Measurements from ENCODE around the gene KIF2C.
"Not testable (repeated sequence)": the region's sequence is repeated elsewhere in the genome, so short reads cannot be mapped to it uniquely, and the experiment has no call there.

Gene KIF2C

DNA sequence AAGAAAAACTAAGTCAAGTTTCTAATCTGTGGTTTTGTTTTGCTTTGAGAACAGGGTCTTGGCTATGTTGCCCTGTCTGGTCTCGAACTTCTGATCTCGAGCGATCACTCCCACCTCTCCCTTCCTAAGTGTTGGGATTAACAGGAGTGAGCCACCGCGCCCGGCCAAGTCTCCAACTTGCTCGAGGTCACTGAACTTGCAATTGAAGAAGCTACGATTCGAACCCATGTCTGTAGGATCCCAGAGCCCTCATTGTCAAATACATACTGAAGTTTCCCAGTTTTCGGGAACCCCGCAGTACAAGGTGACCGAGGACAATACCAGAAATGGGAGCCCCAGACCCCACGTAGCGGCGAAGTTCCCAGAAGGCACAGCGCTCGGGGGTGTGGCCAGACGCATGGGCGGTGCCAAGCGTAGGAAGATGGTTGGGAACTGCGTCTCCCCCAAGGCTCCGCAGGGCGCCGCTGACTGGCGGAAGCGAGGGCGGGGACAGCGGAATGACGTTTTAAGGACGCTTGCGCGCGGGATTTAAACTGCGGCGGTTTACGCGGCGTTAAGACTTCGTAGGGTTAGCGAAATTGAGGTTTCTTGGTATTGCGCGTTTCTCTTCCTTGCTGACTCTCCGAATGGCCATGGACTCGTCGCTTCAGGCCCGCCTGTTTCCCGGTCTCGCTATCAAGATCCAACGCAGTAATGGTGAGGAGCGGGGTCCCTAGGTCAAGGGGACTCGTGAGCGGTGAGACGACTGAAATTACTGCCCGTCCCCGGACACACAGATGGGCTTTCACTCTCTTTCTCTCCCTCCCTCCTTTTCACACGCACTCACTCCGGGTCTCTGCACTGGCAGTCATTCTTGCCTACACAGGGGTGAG is at the start of gene KIF2C:
KIF2C (plus strand) TSS at position 531 of the 872 bp plus-strand sequence; CDS start at position 627, 96 bp downstream.
- DNase-seq = peak; percentile 99

DNA sequence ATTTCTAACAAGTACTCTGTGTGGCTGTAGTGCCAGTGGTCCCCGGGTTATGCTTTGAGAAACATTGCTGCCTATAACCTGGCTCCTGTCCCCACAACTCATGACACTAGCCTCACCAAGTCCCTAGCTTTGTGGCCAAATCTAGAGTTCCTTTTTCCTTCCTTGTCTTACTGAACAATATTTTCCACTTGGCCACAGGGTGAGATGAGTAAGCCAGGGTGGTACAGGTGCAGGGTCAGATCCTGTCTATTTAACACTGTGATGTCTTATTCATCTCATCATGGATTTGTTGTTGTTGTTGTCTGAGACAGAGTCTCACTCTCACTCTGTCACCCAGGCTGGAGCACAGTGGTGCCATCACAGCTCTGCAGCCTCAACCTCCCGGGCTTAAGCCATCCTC is 46.5 kb upstream of the KIF2C start:
- DNase-seq = no peak

DNA sequence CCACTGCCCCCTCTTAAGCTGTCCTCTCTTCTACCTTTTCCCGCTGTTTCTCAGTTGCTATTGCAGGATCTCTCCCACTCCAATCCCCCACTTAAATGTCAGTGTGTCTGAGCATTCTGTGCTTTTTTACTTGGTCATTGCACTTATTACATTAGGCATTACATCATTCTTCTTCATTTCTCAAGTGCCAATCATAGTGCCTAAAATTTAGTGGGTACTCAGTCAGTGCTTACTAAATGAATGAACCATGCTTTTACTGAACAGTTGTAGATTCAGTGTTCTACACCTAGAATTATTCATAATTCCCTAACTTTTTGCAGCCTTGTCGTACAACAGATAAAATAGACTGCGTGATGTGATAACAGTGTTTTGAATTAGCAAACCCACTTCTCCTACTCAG is 45.7 kb upstream of the KIF2C start:
- DNase-seq = no peak

DNA sequence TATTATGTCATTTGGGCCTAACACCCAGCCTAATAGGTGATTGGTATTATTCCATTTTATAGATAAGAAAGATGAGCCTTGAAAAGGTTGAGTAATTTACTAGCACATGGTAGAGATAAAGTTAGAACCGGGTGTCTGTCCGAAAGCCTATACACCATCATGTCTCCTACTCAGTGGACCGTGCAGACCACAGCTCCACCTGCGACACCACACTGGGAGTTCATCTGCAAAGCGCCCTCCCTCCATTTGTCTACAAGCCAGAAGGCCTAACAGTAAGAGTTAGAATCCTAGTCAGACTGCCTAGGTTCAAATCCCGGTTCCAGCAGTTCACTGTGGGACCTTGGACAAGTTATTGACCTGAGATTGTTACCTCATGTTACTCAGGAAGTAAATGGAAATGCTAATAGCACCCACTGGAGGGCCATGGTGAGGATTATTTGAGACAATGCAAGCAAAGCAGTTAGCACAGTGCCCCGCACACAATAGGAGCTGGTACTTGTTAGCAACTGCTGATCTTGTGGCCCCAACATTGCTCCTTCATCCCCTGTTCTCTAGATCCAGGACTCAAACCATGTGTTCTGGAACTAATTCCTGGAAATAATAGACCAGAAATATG is 44.7 kb upstream of the KIF2C start:
- DNase-seq = no peak

DNA sequence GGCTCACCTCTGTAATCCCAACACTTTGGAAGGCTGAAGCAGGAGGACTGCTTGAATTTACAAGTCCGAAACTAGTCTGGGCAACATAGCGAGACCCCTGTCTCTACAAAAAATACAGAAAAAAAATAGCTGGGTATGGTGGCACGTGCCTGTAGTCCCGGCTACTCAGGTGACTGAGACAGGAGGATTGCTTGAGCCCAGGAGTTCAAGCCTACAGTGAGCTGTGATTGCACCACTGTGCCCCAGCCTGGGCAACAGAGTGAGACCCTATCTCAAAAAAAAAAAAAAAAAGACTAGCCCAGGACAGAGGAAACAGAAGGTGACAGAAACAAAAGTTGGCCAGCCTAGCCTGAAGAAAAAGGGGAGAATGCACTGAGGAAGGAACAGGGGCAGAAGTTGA is 44.0 kb upstream of the KIF2C start:
- DNase-seq = no peak

DNA sequence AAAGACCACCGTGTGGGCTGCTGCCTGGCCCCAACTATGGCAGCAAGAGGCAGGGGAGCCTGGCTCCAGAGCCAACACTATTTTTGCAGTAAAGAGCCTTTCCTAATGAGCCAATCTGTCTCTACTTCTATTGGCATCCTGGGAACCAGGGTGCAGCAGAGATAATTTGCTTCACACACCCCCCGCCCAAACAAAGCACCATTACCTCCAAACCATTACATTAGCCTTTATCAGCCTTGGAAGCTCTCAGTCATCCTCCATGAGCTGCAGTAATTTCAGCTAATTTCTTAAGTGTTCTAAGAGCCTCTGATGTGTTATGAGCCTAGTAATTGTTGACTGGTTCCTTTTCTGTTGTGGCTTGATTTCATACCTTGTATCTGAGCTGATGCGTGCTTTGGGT is 43.5 kb upstream of the KIF2C start:
- DNase-seq = no peak

DNA sequence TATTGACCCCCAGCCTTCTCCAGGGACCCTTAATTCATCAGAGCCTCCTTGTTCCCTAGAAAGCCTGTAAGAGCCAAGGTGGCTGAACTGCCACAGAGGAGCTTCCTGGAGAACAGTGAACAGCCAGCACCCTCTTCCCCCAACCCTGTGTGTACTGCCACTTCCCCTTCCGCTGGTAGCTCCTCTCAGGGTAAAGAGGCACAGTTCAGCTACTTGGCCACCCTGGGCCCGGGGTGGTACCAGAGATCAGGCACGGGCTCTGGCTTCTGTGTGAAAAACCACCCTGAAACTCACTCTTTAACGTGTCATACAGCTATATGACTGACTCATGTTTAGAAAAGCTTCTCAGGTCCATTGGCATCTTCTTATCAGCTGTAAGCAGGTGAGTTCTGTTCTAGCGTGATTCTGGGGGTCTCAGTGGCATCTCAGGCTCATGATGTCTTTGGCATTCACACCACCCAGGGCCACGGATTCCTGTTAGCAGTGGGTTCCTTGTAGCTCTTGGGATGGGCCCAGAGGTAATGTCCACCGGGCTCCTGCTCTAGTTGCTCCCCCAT is 42.8 kb upstream of the KIF2C start:
- no peak for DNase-seq

DNA sequence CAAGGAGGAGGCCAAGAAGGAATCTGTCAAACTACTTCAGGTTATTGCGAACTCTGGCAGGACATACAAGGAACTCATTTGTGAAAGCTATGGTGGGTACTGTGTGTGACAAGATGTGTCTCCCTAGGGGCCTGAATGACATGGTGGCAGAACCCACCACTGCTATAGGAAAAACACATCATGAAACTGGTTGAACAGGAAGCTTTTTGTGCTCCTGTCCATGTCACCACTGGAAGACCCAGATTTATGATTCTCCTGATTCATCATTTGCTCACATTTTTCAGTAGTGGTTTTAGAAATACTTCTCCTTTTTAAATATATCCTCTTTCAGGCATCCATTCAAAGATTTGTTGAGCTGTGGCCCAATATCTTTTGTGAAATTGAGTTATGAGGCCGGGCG is 41.5 kb upstream of the KIF2C start:
- DNase-seq = no peak

DNA sequence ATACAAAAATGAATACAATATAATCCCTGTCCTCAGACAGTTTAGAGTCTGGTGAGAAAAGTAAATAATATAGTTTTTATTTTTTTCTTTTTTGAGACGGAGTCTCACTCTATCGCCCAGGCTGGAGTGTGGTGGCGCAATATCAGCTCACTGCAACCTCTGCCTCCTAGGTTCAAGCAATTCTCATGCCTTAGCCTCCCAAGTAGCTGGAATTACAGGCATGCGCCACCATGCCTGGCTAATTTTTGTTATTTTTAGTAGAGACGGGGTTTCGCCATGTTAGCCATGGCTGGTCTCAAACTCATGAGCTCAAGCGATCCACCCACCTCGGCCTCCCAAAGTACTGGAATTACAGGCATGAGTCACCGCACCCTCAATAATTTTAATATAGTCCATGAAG is 40.3 kb upstream of the KIF2C start:
- not testable (repeated sequence) for DNase-seq

DNA sequence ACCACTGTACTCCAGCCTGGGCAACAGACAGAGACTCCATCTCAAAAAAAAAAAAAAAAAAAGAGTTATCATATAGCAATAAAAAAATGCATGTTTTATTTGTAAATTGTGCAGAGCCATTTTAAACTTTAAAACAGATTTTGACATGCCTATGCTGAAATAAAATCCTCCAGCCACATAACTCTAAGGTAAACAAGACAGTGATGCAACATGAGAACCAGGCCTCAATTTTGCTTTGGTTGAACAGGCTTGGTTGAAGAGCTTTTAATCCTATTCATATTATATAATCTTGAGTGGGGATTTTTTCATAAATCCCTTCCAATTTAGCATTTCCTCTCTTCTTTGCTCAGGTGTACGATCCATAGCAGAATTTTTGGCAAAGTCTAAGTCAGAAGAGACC is 39.1 kb upstream of the KIF2C start:
- no peak for DNase-seq

DNA sequence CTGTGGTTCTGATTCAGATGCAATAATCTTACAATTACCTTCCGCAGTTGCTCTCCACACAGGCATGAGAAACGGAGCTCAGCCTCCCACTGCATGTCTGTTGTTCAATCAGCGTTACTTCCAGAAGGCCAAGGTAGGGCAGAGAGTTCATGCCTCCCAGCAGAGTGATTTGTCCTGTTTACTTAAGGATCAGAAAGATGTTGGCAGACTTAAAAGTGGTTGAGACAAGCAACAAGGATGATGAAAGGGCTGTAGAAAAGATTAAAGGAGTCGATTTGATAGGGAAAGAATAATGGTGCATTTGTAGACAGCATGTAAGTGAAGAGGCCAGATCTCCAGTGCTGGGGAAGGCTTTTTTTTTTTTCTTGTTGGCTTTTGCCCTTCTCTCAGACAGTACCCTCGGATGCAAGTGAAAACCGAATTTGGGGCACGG is 38.5 kb upstream of the KIF2C start:
- DNase-seq = no peak

DNA sequence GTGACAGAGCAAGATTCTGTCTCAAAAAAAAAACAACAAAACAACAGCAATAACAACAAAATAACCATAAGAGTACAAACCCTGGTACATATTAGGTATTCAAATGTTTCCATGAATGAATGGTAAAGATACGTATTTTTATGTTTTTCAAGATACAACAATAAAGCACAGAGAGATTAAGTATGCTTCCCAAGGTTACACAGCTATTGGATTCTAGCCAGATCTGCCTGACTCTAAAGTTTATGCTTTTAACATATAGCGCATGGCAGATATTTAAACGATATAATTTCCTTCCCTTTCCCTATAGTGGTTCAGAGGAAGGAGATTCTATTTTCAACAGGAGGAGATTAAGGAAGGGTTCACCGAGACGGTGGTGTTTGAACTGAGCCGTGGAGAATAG is 34.2 kb upstream of the KIF2C start:
- DNase-seq = no peak

DNA sequence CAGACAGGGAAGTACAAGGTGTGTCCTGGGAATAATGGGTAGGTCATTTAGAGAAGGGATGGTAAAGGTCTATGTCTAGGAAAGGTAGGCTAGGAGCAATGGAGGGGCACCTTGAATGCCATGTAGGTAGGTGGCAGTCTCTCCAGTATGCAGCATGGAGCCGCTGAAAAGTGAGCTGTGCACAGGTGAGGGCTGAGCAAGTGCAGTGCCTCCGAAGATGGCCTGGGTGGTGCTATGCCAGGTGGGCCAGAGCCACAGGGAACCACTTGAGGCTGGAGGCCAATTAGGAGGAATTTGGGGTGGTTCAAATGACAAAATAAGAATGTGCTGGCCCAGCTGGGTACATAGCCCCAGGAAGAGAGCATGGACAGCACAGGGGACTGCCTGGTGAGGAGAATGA is 33.7 kb upstream of the KIF2C start:
- DNase-seq = no peak

DNA sequence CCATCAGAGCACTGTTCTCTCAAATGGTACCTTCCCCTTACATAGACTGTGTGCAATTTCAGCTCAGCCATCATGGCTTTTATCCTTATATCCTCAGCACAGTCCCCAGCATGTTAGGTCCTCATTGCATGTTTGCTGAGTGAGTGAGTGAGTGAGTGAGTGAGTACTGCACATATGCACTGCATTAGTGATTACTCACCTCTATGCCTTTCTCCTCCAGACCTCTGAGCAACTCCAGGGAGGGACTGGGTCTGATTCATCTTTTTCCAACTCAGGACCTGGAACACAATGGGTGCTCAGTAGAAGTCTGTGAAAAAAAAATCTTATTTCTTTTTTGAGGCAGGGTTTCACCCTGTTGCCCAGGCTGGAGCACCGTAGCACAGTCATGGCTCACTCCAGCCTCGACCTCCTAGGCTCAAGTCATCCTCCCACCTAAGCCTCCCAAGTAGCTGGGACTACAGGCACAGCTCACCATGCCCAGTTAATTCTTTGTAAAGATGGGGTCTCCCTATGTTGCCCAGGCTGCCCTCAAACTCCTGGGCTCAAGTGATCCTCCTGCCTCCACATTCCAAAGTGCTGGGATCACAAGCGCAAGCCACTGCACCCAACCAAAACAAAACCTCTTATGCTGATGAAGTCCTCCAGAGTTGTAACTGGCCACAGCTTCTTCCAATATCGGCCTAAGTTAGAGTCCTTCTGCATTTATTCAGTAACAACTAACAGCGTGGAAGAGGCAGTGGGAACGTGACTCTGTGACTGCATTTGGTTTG is 32.3 kb upstream of the KIF2C start:
- no peak for DNase-seq

DNA sequence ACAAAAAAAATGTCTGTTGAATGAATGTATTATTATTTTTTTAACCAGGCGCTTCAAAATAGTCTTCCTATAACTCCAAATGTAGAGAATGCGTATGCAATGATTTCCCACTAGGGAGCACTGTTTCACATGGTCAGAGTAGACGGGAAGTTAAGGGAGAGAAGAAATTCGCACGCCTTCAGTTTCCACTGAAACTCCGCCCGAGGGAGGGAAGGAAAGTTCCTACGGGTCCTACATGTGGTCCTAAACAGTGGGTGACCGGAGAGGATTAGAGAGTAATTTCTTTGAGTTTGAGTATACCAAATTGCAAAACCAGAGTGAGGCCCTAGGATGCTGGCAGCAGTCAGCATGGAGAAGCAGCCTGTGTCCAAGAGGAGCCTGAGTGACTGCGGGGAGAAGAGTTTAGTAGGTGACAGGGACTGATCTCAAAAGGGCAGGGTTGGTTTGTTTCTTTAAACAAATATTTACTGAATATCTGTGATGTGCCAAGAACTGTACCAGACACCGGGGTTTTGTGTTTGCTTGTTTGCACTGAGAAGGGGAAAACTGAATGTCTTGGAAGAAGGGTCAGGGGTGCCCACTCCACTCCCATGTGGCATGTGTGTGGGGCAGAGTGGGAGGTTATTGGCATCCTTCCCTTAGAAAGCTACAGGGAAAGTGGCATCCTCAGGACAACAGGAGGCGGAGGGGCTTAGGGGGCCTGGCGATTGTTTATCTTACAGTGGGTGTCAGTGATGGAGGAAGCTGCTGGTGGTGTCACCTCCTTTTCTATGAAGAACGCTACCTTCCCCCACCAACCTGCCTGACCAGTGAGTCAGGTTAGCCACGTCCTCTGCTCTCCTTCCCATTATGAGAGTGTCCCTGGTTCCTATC is 31.4 kb upstream of the KIF2C start:
- peak; percentile 77 for DNase-seq

DNA sequence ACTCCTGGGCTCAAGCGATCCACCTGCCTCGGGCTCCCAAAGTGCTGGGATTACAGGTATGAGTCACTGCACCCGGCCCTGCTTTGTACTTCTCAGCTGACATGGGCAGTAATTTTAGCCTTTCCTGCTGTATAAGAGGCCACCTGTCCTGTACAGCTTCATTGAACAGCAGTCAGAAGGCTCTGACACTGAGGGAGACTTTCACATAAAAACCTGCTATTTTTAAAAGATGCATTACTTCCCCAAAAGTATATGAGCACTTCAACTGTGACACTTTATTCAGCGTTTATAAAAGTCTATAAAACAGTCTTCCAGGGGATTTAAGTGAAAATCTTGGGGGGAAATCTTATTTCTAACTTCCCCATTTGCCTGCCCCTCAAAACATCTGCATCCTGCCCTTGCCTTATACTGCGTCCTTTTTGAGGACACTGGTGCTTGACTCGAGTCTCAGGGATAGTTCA is 26.3 kb upstream of the KIF2C start:
- DNase-seq = peak; percentile 83

DNA sequence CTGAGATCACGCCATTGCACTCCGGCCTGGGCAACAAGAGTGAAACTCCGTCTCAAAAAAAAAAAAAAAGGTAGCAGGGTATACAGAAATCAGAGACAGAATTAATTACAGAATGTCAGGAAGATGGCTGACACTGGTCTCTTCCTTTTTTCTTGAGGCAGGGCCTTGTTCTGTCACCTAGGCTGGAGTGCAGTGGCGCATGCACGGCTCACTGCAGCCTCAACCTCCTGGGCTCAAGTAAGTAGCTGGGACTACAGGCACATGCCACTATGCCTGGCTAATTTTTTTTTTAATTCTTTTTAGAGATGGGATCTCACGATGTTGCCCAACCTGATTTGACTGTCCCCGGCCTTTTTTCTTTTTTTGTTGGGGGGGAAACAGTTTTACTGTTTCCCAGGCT is 25.1 kb upstream of the KIF2C start:
- DNase-seq = no peak

DNA sequence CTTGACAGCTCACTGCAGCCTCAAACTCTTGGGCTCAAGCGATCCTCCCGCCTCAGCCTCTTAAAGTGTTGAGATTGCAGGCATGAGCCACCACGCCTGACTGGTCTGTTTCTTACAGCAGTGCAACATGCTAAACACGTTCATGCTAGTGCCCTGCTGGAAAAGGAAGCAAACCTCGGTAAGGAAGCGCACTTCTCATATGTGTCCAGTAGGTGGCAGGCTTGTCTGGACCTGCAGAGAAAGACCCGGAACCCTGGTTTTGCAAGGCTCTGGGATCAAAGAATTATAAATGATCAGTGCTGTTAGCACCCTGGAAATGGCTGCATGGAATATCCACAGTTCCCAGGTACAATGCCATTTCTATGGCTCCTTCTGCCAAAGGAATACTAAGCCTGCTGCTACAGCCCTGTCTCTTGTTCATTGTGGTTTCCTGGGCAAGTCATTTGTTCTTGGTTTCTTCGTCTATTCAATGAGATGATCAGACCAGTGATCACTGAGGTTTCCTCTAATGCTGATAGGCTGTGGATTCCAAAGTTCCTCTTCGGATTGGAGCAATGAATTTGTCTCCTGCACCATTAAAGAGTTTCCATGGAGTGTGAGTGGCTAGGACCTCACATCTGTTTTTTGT is 24.6 kb upstream of the KIF2C start:
- peak; percentile 86 for DNase-seq

DNA sequence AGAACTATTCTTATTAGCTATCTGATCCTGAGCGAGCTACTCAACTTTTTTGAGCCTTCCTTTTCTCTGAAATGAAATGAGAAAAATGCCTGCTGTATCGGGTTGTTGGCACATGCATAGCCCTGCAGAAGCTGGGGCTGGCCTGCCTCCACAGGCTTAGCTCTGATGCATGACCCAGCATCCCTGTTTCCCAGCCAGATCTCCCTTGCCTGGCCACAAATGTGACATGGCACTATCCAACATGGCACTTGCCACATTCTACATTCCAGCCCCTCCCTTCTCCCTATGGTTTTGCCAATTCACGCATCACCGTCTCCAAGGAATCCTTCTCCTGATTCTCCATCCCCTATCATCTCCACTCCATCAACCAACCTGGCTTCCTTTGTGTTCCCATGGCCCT is 22.5 kb upstream of the KIF2C start:
- no peak for DNase-seq

DNA sequence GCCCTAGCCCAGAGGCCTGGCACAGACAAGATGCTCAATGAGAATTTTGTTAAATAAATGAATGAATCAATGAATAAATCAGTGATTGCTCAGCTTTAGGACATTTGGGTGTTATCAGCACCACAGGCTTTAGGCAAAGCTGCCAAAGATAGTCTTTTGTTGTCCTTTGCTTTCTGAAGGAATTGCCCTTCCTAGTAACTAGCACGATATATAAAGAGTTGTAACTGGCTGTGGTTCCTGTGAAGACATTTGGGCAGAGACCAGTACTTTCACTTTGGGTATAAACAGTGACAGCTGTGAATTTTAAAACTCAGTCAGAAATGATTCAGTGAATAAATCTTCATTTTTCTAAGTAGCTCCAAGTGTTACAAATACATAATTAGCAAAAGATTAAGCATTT is 22.0 kb upstream of the KIF2C start:
- no peak for DNase-seq

DNA sequence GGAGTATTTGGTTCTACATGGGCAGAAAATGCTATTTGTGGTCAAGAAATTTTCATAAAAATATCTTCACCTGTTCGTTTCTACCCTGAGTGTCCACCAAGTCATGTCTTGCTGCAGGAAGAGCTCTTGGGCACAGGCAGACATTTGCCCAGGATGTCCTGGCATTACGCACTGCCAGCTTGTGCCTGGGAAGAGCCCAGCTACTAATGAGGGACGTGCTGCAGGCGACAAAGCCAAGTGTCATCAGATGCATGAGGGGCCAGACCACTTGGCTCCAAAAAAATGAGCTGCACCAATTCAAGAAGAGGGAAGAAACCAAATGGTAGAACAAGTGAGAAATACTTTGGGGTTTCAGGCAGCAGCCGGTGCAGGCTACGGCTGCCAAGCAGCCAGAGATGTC is 21.5 kb upstream of the KIF2C start:
- DNase-seq = no peak

DNA sequence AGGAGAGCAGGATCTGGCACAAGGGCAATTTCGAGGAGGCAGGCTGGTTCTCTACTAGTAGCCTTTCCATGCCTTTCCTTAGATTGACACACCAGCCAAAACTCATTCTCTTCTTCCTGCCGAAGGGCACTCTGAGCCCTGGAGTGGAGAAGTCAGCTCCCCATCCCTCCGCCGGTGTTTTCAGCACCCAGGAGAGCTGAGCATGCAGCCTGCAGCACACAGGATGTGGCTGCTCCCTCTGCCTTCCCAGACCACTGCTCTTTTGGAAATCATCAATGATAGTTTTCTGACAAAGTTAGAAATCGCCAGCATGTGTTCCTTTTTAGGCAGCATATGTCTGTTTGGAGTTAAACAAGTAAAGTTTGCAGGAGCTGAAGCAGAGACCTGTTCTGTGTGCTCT is 20.3 kb upstream of the KIF2C start:
- no peak for DNase-seq
